Activated CD8-positive, alpha-beta memory T cell treated with anti-CD3 and anti-CD28 coated beads, Interleukin-2, amount 50 U/mL, for 1 hour (primary cell): ENCODE results near the gene MED25.

Experiments used
- DNase-seq: peaks from one replicate; pipeline ENCODE4 v3.0.0-alpha.2; 2020; ENCODE audit errors: extremely low read depth

The MED25 gene

DNA sequence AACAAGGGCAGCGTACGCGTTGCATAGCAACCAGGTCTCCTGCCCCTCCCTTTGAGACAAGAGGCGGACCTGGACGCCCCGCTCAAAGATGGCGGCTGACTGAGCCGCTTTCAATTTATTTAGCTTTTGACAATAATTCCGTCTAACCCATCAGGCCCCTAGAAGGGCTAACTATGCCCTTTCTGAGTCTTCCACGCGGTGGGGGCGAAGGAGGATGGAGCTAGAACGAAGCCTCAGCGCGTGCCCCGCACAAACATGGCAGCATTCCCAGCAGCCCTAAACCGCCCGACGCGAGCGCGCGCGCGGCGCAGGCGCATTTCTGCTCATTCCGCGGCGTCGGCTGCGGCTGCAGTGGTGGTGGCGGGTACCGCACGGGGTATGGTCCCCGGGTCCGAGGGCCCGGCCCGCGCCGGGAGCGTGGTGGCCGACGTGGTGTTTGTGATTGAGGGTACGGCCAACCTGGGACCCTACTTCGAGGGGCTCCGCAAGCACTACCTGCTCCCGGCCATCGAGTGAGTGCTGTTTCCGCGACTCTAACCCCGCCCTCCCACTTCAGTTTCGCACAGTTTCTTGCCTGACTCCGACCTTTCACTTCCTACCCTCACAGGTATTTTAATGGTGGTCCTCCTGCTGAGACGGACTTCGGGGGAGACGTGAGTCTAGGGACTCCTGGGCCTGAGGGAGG lies at the start of gene MED25:
MED25 (plus strand) TSS at position 326 of the 685 bp plus-strand sequence; CDS start at position 379, 53 bp downstream.
- DNase-seq = peak; percentile 75

- no peak for DNase-seq
Observed at GRCh38 chr19:49770529-49770928, 47.6 kb upstream of the MED25 start.

GRCh38 chr19:49771674-49772139 lies 46.4 kb upstream of the MED25 start:
- DNase-seq = no peak

- no peak for DNase-seq
Observed at GRCh38 chr19:49772850-49773432, 45.1 kb upstream of the MED25 start.

GRCh38 chr19:49773663-49774350 lies 44.3 kb upstream of the MED25 start:
- no peak for DNase-seq

GRCh38 chr19:49774969-49775368 lies 43.1 kb upstream of the MED25 start:
- no peak for DNase-seq

DNA sequence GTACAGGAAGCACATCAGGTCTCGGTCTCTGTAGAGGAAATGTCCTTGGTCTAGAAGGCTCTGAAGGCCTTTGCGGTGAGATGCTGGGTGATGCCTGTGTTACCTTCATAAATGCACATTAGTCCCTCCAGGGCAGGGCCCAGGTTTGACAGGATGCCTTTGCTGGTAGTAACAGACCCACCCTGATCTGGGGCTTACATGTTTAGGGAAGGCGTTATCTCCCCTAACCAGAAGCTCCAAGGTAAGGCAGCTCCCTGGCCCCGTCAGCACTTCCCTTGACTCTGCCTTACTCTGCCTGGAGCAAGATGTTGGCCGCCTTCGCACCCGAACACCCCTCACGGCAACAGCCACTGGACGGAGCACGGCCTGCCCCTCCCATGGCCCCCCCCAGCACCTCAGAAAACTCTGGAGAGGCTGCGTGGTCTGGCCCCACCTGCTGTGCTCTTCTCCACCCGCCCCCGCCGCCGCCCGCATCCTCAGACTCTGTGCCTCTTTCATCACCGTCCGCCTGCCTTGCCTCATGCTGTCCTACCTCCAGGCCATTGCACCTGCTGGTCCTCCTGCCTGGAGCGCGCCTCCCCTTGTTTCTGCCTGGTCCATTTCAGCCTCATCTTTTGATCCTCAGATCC lies 42.2 kb upstream of the MED25 start:
- no peak for DNase-seq

DNA sequence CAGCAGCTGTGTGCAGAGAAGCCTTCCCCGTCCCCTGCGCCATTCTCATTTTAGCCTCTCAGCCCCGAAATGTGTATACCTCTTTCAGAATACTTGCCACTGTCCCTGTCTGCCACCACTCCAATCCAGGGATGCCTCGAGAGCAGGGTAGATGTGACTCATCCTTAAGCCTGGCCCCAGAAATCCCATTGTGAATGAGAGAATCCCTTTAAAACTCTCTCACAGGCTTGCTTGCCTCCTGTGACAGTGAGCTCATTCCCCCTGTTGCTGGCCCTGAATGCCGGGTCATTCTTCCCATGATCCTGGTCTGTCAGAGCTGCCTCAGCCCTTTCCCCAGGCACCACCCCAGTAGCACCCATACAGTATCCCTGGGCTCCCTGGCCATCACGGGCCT lies 41.7 kb upstream of the MED25 start:
- DNase-seq = no peak

DNA sequence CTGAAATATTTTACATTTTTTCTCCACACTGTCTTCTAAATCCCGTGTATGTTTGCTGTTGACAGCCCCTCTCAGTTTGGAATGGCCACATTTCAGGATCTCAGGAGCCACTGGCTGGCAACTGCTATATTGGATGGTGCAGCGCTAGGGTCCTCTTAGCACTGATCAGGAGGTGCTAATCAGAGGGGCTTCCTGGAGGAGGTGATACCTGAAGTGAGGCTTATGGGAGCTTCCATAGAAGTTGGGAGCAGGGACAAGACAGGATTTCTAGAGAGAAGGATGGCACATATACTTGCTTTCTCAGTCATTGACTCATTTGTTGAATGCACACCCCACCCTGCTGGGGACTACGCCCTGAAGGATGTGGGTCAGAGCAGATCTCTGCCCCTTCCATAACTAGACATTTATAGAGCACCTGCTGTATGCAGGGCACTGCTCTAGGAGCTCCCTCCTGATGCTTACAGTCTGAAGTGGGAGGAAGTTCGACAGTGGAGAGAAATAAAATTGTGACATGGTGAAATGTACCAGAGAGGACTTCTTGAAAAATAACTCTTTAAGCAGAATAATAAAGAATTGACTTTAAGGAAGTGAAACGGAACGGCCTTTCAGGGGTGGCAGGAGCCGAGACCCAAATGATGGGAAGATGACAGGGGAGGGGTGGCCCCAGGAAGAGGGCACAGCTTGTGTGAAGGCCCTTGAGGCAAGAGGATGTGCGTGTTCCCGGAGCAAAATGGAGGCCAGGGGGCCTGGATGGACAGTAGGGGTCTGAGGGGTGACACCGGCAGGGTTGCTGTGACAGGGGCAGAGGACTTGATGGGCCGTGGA lies 38.1 kb upstream of the MED25 start:
- no peak for DNase-seq

DNA sequence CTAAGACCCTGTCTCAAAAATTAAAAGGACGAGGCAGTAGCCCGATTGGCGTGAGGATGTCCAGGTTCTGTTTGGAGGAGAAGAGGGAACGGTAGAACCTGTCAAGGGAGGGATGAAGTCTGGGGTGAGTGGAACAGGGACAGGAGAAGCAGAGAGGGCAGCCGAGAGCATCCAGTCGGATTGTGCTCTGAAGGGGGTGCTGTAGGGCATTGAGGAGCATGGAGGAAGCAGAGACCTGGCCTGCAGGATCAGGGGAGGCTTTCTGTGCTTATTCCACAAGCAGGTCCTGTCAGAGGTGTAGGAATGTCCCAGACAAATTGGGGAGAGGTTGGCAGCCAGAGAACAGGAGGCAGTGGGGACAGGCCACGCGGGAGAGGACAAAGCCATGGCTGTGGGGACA lies 37.2 kb upstream of the MED25 start:
- DNase-seq = no peak

DNA sequence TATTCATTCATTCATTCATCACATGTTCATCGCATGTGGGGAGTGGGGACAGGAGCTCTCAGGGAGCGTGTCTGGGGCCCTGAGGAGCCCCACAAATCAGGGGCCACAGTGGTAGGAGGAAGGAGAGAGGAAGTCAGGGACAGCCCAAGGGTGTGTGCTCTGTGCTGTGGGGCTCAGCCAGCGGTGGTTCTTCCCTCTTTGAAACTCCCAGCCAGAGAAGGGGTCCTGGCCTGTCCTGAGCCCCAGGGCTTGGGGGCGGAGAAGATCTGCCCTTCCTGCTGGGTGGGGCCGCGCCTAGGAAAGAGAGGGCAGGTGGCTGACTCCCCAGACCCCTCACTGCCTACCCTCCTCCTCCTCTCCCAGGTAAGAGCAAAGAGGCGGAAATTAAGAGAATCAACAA lies 36.7 kb upstream of the MED25 start:
- no peak for DNase-seq

- no peak for DNase-seq
Observed at GRCh38 chr19:49782515-49782914, 35.6 kb upstream of the MED25 start.

GRCh38 chr19:49786376-49786820 lies 31.7 kb upstream of the MED25 start:
- DNase-seq = no peak

DNA sequence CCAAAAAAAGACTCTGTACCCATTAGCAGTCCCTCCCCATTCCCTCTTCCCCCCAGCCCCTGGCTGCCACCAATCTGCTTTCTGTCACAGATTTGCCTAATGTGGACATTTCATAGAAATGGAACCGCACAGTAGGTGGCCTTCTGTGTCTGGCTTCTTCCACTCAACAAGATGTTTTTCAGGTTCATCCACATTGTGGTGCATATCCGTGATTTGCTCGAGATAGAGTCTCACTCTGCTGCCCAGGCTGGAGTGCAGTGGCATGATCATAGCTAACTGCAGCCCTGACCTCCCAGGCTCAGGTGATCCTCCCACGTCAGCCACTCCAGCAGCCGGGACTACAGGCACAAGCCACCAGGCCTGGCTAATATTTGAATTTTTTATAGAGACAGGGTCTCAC lies 30.3 kb upstream of the MED25 start:
- no peak for DNase-seq

DNA sequence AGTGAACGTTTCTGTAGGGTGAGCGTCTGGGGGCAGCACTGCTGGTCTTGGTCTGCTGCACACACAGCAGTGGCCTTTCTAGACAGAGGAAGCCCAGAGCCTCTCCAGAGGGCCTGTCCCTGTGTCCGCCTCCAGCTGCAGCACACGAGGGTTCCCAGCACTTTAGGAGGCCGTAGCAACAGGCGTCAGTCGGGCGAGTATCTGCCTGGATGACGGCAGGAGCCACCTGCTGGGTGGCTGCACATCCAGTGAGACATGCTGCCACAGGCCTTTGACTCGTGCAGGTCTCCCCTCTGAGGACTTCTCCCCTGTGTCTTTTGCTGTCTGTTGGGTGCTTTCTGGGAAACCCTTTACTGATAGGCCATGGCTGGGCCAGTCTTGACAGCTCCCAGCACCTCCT lies 29.2 kb upstream of the MED25 start:
- no peak for DNase-seq

DNA sequence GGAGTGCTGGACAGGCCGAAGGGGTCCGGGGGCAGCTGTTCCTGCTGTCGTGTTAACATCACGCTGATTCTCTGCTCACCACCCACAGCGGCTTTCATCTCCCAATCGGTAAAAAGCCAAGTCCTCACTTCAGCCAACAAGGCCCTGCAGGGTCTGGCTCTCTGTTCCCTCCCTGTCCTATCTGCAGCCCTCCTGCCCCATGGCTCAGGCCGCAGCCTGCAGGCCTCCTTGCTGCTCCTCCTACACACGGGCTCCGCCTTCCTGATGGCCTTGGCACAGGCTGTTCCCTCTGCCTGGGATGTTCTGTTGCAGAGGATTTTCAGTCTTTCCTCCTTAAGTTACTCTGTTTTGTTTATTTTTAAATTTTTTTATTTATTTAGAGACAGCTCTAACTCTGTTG lies 27.2 kb upstream of the MED25 start:
- DNase-seq = no peak

DNA sequence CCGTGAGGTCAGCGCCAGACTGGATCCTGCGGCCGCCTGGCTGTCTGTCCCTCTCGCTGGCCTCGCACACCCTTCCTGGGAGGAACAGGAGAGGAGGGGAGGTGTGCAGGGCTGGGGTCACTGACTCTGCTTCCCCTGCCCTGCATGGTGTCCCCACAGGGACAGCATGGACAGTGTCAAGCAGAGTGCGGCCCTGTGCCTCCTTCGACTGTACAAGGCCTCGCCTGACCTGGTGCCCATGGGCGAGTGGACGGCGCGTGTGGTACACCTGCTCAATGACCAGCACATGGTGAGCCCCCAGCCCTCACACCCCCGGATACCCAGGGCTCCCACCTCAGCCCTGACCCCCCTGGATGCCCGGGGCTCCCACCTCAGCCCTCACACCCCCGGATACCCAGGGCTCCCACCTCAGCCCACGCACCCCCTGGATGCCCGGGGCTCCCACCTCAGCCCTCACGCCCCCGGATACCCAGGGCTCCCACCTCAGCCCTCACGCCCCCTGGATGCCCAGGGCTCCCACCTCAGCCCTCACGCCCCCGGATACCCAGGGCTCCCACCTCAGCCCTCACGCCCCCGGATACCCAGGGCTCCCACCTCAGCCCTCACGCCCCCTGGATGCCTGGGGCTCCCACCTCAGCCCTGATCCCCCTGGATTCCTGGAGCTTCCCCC lies 26.2 kb upstream of the MED25 start:
- no peak for DNase-seq

GRCh38 chr19:49792829-49793560 lies 25.1 kb upstream of the MED25 start:
- DNase-seq = no peak

DNA sequence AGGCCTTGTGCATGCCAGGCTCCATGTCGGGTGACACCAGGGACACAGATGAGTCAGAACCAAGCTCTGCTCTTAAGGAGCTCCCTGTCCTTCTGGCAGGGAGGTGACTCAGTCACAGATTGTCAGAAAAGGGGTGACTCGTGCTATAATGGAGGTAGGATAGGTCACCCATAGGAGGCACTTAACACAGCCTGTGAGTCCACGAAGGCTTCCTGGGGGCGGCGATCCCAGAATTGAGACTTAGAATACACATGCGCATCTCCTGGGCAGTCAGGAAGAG lies 24.6 kb upstream of the MED25 start:
- DNase-seq = no peak

DNA sequence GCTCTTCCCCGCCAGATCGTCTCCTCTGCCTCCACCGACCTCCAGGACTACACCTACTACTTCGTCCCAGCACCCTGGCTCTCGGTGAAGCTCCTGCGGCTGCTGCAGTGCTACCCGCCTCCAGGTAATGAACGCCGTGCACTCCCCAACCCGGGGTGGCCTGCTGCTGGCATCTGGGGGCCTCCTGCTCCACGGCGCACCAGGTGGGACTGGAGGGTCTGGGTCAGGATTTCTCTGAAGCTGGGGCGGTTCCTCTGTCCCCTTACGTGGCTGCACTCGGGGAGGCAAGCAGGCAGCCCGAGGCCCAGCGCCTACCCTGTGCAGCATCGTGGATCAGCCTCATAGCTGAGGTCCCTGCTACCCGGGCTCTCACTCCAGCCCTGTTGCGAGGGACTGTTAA lies 22.5 kb upstream of the MED25 start:
- DNase-seq = no peak

DNA sequence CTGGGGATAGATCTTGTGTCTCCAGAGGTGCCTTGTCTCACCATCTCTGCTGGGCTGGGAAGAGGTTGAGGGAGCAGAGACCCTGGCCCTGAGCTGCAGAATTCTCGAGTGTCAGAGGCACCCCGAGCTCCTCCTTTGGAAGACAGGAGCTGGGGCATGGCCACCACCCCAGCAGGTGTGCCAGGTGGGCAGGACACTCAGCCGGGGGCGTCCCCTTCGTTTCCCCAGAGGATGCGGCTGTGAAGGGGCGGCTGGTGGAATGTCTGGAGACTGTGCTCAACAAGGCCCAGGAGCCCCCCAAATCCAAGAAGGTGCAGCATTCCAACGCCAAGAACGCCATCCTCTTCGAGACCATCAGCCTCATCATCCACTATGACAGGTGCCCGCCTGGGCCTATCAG lies 19.5 kb upstream of the MED25 start:
- DNase-seq = no peak
